Chondrocyte (in vitro differentiated cells): ENCODE data around the gene BAG5. TPM values are rescaled to one million over a fixed set of nuclear protein-coding genes. Genes with fewer than 3 reads are reported as not detected.
"Not testable (repeated sequence)": the region's sequence is repeated elsewhere in the genome, so short reads cannot be mapped to it uniquely, and the experiment has no call there.

ENCODE experiments used
- DNase-seq: peaks from one replicate; pipeline ENCODE4 v3.0.0; 2021; ENCODE audit warnings: mixed read lengths, low spot score
- H3K27ac Mint-ChIP-seq: one replicate; pipeline ENCODE4 v1.8.0; 2021; ENCODE audit warnings: mild to moderate bottlenecking, moderate library complexity, mixed read lengths; ENCODE audit not compliant: unreplicated experiment
- H3K27me3 Mint-ChIP-seq: 2 replicates; pipeline ENCODE4 v1.8.0; 2021; ENCODE audit warnings: low read depth, mixed read lengths
- H3K36me3 Mint-ChIP-seq: 2 replicates; pipeline ENCODE4 v1.8.0; 2021; ENCODE audit warnings: low read depth, mixed read lengths
- H3K4me1 Mint-ChIP-seq: 2 replicates; pipeline ENCODE4 v1.8.0; 2021; ENCODE audit warnings: low read depth, mild to moderate bottlenecking, mixed read lengths
- H3K4me3 Mint-ChIP-seq: one replicate; pipeline ENCODE4 v1.8.0; 2021; ENCODE audit warnings: mild to moderate bottlenecking, moderate library complexity, mixed read lengths; ENCODE audit not compliant: unreplicated experiment
- H3K9me3 Mint-ChIP-seq: 2 replicates; pipeline ENCODE4 v1.8.0; 2021; ENCODE audit warnings: low read depth, mixed read lengths
- CTCF ChIP-seq: fragments of 200-600 bp; sonication (generic); IDR thresholded peaks from 2 replicates; pipeline ENCODE4 v1.5.0; 2021; ENCODE audit warnings: antibody characterized with exemption, mild to moderate bottlenecking, moderate library complexity
- total RNA-seq: library from RNA; stranded (reverse); gene quantifications from 3 replicates; pipeline ENCODE4 v1.2.1, GENCODE V29; 2021

BAG5 gene
- total RNA-seq, 1 donor from 2014 or later, result 22.6 TPM

GRCh38 chr14:103512701-103513611 is 49.5 kb downstream of the BAG5 start:
- Mint-ChIP-seq H3K27me3 (no peaks in the 10 kb centered on the region), H3K4me1 (peaks cover 24% of the 10 kb centered on the region), H3K36me3 (peaks cover 15% of the 10 kb centered on the region), H3K9me3 (no peaks in the 10 kb centered on the region), H3K27ac (peak overlapping the region; percentile 71), H3K4me3 (no peak overlapping the region)
- no peak for TF ChIP-seq CTCF
- DNase-seq, result peak; percentile 77

GRCh38 chr14:103512180-103512579 is 50.3 kb downstream of the BAG5 start:
- H3K4me3 Mint-ChIP-seq, H3K27me3 Mint-ChIP-seq, H3K9me3 Mint-ChIP-seq: not testable (repeated sequence)
- Mint-ChIP-seq H3K27ac (peak overlapping the region; percentile 71), H3K36me3 (peaks cover 15% of the 10 kb centered on the region), H3K4me1 (peaks cover 16% of the 10 kb centered on the region)
- DNase-seq, result peak; percentile 4

- DNase-seq, result peak; percentile 79
- H3K4me3 Mint-ChIP-seq, result no peak overlapping the region
- peaks cover 15% of the 10 kb centered on the region for H3K36me3 Mint-ChIP-seq
- peaks cover 12% of the 10 kb centered on the region for H3K4me1 Mint-ChIP-seq
- no peak overlapping the region for H3K27ac Mint-ChIP-seq
- no peaks in the 10 kb centered on the region for H3K9me3 Mint-ChIP-seq
- no peak for TF ChIP-seq CTCF
- H3K27me3 Mint-ChIP-seq, result no peaks in the 10 kb centered on the region
Observed at GRCh38 chr14:103510724-103511693, 51.4 kb downstream of the BAG5 start.

- H3K27me3 Mint-ChIP-seq, result no peaks in the 10 kb centered on the region
- H3K36me3 Mint-ChIP-seq, result peaks cover 20% of the 10 kb centered on the region
- no peak overlapping the region for H3K4me3 Mint-ChIP-seq
- no peaks in the 10 kb centered on the region for H3K9me3 Mint-ChIP-seq
- no peak for TF ChIP-seq CTCF
- H3K4me1 Mint-ChIP-seq, result peaks cover 12% of the 10 kb centered on the region
- no peak overlapping the region for H3K27ac Mint-ChIP-seq
- DNase-seq, result peak; percentile 55
Observed at GRCh38 chr14:103509864-103510723, 52.4 kb downstream of the BAG5 start.

GRCh38 chr14:103508521-103509329 is 53.7 kb downstream of the BAG5 start:
- peaks cover 28% of the 10 kb centered on the region for H3K36me3 Mint-ChIP-seq
- no peak overlapping the region for H3K27ac Mint-ChIP-seq
- TF ChIP-seq CTCF, result no peak
- no peak for DNase-seq
- H3K4me3 Mint-ChIP-seq, result no peak overlapping the region
- H3K27me3 Mint-ChIP-seq, result no peaks in the 10 kb centered on the region
- no peaks in the 10 kb centered on the region for H3K9me3 Mint-ChIP-seq
- H3K4me1 Mint-ChIP-seq, result peaks cover 12% of the 10 kb centered on the region
